GM21526 (cell line): ENCODE results near the gene SLC8A1.

Experiments
- ATAC-seq: cut with Tn5 transposase; IDR thresholded peaks from one replicate; pipeline ENCODE4 v1.9.1; 2021; ENCODE audit warnings: moderate library complexity; ENCODE audit not compliant: unreplicated experiment, low FRiP score

Gene SLC8A1

DNA sequence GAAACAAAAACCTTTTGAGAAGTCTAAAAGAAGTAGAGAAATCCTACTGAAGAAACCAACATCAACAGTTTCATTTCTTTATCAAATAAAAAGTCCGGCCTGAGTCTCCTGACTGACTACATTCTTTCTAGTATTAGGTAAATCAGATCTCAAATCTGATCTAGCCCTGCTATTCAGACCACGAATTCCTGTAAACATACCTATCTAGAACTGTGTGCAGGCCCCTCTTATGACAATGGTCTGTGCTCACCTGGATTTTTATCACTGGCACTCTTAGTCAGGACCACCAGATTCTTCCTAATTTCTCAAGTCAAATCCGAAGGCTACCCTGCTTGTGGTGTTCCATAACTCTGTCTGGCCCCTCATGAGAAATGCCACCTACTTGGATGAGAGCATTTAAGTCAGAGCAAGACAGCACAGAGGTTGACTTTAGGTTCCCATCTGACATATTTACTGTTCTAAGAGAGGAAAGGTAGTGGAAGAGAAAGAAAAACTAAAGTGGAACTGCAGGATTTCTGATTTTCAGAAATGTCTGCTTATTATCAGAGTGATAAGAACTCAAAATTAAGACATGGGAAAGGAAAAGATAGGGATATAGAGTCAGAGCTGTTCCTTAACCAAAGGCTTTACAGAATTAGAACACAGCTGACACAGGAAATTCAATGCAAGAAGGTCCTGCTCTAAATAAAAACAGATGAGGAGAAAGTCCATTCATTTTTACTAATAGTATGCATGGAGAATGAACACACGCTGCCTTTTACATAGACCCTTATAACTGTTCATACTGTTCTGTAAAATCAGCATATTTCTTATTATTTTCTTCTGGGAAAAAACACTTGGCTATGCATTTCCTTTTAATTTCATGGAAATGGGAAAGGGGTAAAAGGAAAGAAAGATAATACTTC, 56.5 kb downstream of the SLC8A1 start:
- ATAC-seq, result no peak

DNA sequence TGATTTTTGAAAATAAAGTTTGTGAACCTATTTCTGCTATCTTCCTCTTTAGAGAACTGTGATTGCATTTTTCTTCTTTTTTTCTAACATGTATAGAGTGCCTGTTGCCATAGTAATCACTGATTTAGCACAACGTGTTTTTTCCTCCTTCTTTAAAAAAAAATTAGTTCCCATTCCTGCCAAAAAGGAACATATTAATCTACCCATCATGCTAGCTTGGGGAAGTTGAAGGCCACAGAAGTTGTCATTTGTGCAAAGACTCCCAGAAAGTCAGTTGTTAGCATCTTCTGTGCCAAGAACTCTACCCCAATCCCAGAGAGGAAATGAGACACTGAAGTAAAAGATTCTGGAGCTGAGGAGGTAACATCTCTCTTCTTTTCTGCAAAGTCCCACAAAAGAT, 57.3 kb downstream of the SLC8A1 start:
- no peak for ATAC-seq

DNA sequence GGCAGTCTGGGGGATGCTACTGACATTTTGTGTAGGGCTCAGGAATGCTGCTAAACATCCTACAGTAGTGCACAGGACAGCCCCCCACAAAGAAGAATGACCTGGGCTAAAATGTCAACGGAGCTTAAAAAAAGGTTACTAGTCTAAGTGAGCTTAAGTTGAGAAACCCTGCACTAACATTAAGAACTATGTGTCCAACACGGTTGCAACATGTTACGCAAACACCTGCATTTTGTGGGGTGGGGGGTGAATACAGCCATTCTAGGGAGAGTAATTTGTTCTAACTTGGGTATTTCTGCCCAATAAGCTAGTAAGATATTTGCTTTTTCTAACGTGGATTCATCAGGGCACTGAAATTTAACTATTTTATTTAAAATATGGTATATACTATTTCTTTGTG, 57.9 kb downstream of the SLC8A1 start:
- ATAC-seq, result no peak

DNA sequence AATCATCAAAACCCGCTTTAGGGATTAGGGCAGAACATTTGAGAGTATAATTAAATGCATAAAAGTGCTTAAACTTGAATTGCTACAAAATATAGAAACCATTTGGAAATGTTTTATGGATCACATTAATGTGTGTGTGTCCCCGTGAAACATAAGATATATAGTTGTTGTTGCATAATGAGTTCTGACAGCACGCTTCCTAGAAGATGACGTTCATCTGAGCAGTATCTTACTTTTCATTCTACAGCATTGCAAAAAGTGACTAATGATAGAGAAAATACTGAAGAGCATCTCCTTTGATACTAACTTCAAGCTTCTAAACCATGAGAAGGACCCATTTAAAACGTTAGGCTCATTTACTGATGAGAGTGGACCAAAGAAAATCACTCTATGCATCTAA, 63.7 kb downstream of the SLC8A1 start:
- no peak for ATAC-seq

DNA sequence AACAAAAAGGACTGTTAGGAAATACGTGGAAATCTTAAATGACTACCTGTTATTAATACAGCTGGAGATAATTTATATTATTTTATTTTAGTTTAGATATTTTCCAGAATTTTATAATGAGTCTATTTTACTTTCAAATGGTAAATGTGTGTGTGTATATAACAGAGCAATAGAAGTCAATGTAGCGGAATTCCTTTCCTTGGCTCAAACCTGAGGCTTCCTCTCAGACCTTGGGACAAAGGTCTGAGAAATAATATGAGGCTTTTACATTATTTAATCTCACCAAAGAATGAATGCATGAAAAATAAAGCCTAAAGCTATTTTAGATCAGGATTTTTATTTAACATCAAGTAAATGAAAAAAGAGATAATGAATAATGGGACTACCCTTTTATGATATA, 65.7 kb downstream of the SLC8A1 start:
- ATAC-seq, result no peak

DNA sequence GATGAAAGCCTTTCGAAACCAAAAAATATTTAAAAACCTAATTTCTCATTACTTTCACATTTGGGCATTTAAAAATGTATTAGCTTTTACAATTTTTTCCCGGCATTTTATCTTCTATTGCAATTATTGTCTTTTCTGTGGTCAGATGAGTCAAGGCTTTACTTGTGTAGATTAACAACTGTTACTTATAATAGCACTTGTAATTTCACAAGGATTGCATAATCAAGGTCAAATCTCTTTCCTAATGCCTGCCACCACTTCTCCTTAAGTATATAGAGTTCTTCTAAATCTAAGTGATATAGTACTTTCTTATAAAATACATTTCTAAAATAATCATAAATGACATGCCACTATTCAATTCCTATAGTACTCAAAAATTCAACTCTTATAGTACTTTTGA, 67.2 kb downstream of the SLC8A1 start:
- ATAC-seq, result no peak

DNA sequence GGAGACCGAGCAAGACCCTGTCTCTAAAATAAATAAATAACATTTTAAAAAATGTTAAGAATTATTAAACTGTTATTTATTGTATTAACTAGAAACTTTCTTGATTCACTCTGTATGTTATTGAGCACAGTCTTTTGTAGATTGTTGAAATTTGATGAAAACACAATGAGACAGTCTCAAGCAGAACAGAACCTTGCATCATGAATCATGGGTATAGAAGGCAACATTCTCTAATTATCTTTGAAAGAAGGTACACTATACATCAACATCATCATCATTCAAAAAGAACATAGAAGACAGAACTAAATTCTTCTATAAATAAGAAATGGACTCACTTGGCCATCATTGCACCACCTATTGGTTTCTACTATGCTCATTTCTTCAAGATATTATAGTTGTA, 67.7 kb downstream of the SLC8A1 start:
- no peak for ATAC-seq

DNA sequence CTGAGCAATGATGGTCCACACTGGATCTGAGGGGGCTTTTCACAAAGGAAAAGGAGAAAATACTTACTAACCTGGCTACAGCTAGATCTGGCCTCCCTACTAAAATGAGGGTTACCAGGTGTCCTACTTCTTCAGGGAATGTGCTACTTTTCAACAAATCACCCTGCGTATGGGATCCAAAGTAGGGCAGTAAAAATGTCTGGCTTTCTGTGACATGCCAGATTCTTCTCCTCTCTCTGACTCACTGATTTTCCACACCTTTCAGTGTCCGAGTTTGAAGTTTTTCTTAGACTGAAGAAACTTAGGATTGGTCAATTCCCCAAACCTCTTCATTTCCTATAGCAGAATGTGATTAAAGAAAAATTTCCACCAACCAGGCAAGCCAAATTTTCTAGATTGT, 71.2 kb downstream of the SLC8A1 start:
- ATAC-seq, result no peak

DNA sequence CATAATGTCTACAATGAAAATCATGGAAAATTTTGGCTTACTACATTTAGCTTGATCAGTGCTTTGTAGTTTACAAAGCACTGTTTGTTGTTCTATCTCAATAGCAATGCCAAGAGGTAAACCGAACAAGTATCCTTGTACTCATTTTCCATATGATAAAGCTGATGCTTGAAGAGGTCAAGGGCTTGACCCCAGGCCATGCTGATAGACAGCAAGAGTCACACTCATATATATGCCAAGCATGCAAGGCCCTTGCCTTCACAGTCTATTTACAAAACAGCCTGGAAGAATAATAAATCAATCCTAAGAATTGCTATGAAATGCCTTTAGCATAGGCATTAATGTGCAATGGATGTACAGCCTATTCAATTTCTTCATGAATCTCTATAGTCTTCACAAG, 71.8 kb downstream of the SLC8A1 start:
- ATAC-seq, result no peak

DNA sequence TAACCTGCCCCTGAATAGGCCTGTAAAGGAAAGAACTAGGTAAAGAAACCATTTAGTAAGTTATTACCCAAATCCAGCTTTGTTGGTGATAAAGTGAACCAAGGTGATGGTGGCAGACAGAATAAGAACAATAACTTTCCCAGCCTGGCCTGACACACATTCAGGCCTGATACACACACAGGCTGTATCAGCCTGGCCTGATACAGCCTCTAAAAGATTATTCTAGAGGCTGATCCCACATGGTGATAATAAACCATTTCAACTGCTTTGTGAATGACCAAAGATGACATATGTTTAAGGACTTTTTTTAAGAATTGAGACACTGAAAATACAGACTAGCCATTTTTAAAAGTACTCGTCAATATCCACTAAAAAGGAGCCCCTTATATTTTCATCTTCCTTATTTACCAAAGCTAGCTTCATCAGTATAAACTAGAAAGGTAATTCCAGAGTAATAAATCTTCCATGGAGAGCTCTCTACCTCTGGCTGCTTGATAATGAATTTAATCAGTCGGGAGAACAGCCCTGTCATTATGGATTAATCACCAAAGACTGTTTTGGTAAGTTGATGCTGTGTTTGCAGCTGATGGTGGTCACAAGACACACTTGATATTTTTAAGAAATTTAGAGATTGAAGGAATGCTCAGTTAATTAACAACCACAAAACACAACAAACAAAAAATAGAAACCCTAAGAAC, 77.2 kb downstream of the SLC8A1 start:
- no peak for ATAC-seq

DNA sequence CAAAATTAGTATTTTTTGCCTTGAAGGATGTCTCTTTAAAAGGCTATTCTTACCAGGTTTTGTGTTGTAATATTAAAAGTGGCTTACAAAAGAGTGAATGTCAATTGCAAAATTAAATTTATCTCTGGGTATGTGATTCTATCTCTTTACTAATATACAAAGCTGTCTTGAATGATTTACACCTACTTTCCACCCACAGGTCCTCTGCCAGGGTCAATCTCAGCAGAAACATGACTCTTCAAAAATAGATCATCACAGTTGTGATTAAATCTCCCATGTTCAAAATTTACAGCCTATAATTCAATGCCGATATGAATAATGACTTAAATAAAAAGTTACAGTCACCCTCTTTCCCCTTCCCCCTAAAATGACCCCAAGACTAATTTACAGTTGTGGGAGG, 78.8 kb downstream of the SLC8A1 start:
- no peak for ATAC-seq

DNA sequence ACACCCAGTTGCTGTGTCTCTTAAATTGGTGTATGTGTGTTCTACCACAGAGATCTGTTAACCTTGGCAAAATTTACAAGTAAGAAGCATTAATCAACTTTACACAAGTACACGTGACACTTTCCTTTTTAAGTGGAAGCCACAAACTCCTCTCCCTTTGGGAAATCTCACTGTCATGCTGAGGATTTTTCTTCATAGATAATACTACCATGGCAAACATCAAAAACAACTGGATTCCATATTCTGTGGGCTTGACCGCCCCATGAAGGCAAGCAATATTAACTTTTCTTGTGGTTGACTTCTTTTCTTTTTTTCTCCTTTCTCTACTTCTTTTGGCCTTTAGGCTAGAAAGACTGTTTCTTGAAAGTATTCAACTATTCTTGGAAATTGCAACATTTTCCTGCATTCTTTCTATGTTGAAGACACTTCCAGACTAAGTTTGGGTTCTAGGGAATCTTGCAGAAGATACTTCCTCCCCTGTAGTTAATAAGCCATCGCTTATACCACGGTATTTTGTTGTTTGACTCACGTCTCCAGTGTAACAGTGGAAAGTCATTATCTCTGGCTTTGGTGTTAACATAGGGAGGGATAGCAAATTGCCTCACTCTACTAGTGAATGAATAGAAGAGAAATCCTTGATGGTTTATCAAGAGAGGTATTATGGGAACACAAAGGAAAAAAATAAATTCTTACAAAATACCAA, 79.5 kb downstream of the SLC8A1 start:
- ATAC-seq, result no peak

DNA sequence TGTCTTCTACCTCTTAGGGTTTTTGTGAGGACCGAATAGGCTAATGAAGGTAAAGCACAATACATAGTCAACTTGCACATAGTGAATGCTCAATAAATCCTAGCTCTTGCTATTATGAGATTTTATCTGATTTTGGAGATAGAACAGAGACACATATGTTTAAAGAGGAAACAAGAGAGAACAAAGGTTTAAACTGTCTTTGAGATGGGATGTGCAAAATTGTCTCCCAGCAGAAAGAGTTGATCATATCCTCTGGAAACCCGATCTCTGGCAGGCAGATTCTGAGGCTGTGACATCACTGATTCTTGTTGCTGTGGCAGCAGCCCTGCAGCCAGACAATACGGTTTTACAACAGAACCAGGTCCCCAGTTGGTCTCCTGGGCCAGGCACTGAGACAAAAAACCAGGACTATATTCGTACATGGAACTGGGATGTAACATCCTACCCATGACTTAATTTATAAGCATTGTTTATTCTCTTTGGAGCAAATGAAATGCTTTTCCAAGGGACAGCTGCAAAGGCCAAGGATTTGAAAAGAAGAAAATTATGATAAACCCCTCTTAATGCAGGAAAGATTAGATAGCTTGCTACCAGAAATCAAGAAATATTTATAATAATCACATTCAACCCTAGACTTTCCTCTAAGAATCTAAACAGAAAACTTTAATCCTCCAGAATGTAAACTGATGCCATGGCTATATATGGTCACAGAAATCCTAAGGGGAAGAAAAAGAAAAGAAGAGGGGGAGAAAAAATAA, 80.2 kb downstream of the SLC8A1 start:
- ATAC-seq, result no peak

DNA sequence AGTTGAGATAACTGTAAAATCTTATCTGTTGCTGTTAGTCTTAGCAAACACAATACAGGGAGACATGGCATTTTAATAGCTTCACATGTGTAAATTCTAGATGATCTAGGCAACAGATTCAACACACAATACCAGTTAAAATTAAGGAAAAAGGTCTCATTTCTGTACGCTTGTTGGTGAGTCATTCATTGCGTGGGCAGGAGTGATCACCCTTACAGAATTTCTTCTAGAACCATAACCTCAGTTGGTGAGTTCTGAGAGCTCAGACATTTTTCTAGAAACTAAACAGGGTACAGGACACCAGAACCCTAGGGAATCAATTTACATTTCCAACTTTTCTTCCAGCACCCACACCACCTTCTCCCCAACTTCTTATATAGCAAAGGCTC, 81.9 kb downstream of the SLC8A1 start:
- no peak for ATAC-seq

DNA sequence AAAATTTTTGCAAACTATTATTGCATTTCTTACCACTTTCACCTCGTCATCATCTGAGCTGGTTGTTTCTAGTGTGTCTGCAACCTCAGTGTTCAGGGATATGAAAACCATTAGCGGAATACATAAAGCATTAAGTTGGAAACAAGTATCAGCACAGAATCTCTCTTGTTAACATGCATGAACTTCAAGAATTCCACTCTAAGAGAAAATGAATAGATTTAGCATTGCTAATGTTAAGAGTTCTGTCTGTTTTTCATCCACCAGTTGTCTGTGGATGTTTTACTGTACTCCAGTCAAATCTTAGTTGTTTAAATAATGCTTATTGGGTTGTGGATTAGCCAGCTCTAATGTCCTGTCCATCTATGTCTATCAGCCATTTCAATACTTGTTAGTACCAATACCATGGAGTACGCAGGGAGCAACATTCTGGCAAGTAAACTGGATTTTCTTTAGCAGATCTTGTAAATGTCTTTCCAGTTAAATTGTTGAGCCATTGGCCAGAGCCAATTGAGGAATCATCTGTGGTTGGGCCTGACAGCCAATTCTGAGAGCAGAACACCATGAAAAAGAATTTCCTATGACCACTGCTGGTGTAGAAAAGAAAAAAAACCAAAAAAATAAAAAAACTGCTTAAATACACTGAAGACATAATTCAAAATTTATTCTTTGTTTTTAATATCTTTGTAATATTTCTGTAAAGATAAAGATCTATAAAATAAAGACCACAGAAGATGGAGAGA, 82.5 kb downstream of the SLC8A1 start:
- ATAC-seq, result no peak

DNA sequence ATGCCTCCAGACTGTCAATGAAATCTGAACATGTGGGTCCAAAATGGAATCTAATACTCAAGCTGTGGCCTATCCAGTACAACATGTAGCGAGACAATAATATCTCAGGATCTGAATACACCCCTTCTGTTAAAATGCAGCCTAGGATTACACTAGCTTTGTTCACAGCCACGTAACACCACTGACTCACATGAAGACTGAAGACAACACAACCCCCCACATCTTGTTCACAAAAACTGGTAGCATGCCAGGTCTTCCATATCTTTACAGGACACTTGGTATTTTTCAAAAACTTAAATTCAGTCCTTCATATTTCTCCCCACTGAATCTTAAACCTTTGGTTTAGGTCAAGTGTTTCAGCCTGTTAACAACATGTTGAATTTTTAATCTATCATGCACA, 84.2 kb downstream of the SLC8A1 start:
- ATAC-seq, result no peak

DNA sequence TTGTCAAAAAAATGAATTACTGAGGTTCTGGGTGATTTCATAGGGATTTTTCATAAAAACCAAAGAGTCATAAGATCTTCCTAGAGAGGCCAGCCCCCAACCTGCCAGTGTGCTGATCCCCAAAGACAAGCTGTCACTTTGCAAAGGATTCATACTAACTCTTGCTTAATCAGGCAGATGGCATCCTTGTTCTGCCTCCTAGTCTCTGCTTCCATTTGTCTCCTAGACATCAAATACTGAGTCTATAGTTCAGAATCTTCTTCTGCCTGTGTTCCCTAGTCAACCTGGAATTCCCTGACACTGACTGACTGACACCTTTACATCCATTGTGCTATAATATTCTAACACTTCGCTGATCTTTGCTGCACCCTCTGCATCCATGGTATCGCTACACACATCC, 84.9 kb downstream of the SLC8A1 start:
- ATAC-seq, result no peak

DNA sequence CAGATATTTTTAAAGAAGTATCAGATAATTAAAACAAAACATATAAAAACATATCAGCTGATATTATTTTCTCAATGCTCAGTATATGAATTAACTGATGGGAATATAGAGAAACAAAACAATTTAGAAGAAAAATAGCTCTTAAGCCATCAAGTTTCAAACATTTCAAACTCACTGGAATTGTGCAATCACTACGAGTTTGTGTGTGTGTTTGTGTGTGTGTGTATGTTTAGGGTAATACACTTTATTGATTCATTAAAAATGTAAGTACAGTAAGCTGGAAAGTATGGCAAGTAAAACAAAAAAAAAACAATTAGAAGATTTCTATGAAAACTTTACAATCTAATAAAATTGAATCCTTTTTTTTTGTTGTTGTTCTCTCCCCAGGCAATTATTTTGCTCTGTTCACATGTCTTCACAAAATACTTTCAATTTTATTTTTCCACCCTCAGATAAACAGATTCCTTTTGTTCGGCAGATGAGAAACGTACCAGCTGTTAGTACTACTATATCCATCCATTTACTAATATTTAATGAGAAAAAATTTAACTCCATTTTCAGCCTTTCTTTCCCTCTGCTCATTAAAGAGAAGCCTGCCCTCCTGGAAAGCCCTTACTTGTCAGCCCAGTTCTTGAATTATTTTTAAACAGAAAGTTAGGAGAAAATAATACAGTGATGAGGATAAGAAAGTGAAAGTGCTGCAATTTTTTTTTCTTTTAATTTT, 87.6 kb downstream of the SLC8A1 start:
- ATAC-seq, result no peak

DNA sequence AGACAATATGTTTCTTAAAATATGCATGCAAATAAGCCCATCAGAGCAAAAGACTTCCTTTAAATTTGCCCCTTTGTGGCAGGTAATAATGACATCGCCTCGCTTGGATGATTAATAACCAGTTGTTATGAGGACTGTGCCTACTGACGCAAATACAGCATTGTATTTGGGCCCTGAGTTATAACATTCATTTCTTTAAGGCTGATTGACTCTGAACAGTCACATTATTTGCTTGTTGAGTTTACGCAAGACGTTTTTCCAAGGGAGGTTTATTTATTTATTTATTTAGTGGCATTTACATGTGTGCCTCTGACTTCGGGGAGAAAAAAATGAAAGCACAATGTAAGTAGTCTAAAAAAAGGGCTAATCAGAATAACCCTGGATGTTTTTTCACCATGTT, 88.3 kb downstream of the SLC8A1 start:
- no peak for ATAC-seq
